IPS DF 4.7 (cell line): ENCODE data around the gene ADCY4.
"Not testable (repeated sequence)": the region's sequence is repeated elsewhere in the genome, so short reads cannot be mapped to it uniquely, and the experiment has no call there.

Experiments used
- DNase-seq: peaks from one replicate; pipeline ENCODE4 v3.0.0-alpha.2; 2013; ENCODE audit warnings: low spot score; ENCODE audit errors: extremely low read depth

The ADCY4 gene

GRCh38 chr14:24339284-24340151 is 4.6 kb upstream of the ADCY4 start, which contains the start of gene RIPK3:
TSS of gene RIPK3 (minus strand) at chr14:24339991. CDS start at chr14:24339826, 165 bp downstream.
- DNase-seq = no peak

- no peak for DNase-seq
These were observed 4.0 kb upstream of the ADCY4 start for GRCh38 chr14:24338843-24339242.

- DNase-seq = no peak
These were observed 2.9 kb upstream of the ADCY4 start for GRCh38 chr14:24337824-24338175.

- DNase-seq = no peak
These were observed 2.4 kb upstream of the ADCY4 start for GRCh38 chr14:24337144-24337823.

GRCh38 chr14:24335461-24336171 is 745 bp upstream of the ADCY4 start:
- DNase-seq = no peak

GRCh38 chr14:24332268-24332993 is 2.4 kb downstream of the ADCY4 start:
- no peak for DNase-seq

GRCh38 chr14:24331731-24332267 is 3.1 kb downstream of the ADCY4 start:
- DNase-seq = no peak

- no peak for DNase-seq
These were observed 3.7 kb downstream of the ADCY4 start for GRCh38 chr14:24330973-24331674.

GRCh38 chr14:24329736-24330135 is 5.1 kb downstream of the ADCY4 start:
- no peak for DNase-seq

- no peak for DNase-seq
These were observed 5.7 kb downstream of the ADCY4 start for GRCh38 chr14:24329073-24329663.

GRCh38 chr14:24327914-24328313 is 7.0 kb downstream of the ADCY4 start:
- not testable (repeated sequence) for DNase-seq

GRCh38 chr14:24327303-24327702 is 7.6 kb downstream of the ADCY4 start:
- no peak for DNase-seq

GRCh38 chr14:24325963-24326362 is 8.9 kb downstream of the ADCY4 start:
- DNase-seq = no peak

GRCh38 chr14:24325041-24325530 is 9.8 kb downstream of the ADCY4 start:
- no peak for DNase-seq

GRCh38 chr14:24324024-24324423 is 10.8 kb downstream of the ADCY4 start:
- no peak for DNase-seq

GRCh38 chr14:24323341-24323740 is 11.5 kb downstream of the ADCY4 start:
- DNase-seq = no peak

- no peak for DNase-seq
These were observed 12.2 kb downstream of the ADCY4 start for GRCh38 chr14:24322672-24323071.

- no peak for DNase-seq
These were observed 13.5 kb downstream of the ADCY4 start for GRCh38 chr14:24321212-24321975.
